ENCODE results near the gene ADGRG2. TPM values are rescaled to one million over a fixed set of nuclear protein-coding genes. Genes with fewer than 3 reads are reported as not detected.

ADGRG2 gene
- total and polyA plus RNA-seq, 9 of the 15 experiments (the other 6 are each of a cell fraction or from before 2014, with no cell fraction given): 0.03 TPM; not detected in 8

- no peaks in the 10 kb centered on the region for H3K9me3 ChIP-seq (replicated peaks; ENCODE audit: control insufficient read depth, insufficient read depth, low read depth, low read length)
- FAIRE-seq: no peak
- POLR2A ChIA-PET: no interaction called here
- WGBS (ENCODE audit: insufficient coverage, low coverage, missing lambda C conversion rate): 0% methylated on average over 5 of the region's 5 CpGs
- peaks cover 0 to 6% of the 10 kb centered on the region in 2 experiments; a peak in 2 of 5 replicates for H3K27me3 ChIP-seq (ENCODE audit: control insufficient read depth in 2 of 2, insufficient read depth in 2 of 2, low read length in 2 of 2)
- H3K4me2 ChIP-seq (ENCODE audit: insufficient read depth, low read length): no peak overlapping the region
- no peak overlapping the region for H2AFZ ChIP-seq (ENCODE audit: low read depth, low read length)
- ATAC-seq: no peak
- no peak for TF ChIP-seq ZNF785 (CRISPR knock-in tag; IDR thresholded peaks at IDR 0.05)
- TF ChIP-seq ZNF644 (tag; IDR thresholded peaks at IDR 0.05; ENCODE audit: low read depth): no peak
- no peak for TF ChIP-seq RBM15 (IDR thresholded peaks at IDR 0.05; ENCODE audit: insufficient read depth, low read length)
- no peak for TF ChIP-seq CREB5 (CRISPR knock-in tag; IDR thresholded peaks at IDR 0.05)
- TF ChIP-seq ERF (CRISPR knock-in tag; IDR thresholded peaks at IDR 0.05): no peak
- no peak for TF ChIP-seq ETV5 (CRISPR knock-in tag; IDR thresholded peaks at IDR 0.05; ENCODE audit: low read depth)
- no peak for TF ChIP-seq MBD1 (CRISPR knock-in tag; IDR thresholded peaks at IDR 0.05)
- TF ChIP-seq TCF15 (CRISPR knock-in tag; IDR thresholded peaks at IDR 0.05): no peak
- no peak for TF ChIP-seq MECOM (CRISPR knock-in tag; IDR thresholded peaks at IDR 0.05)
- TF ChIP-seq SLC30A9 (CRISPR knock-in tag; IDR thresholded peaks at IDR 0.05): no peak
- no peak for TF ChIP-seq ZBTB9 (CRISPR knock-in tag; IDR thresholded peaks at IDR 0.05)
- TF ChIP-seq ESRRA (IDR thresholded peaks at IDR 0.05; ENCODE audit: borderline replicate concordance, low read depth): no peak
- TF ChIP-seq TFAP4 (CRISPR knock-in tag; IDR thresholded peaks at IDR 0.05; ENCODE audit: borderline replicate concordance): no peak
- TF ChIP-seq TAL1 (IDR thresholded peaks at IDR 0.05): no peak
- no peak for TF ChIP-seq DIDO1 (tag; IDR thresholded peaks at IDR 0.05; ENCODE audit: low read depth)
- TF ChIP-seq PHB (CRISPR knock-in tag; IDR thresholded peaks at IDR 0.05): no peak
- no peak for TF ChIP-seq U2AF2 (optimal IDR thresholded peaks at IDR 0.05; ENCODE audit: low read depth, low read length)
- TF ChIP-seq HDAC1 (IDR thresholded peaks at IDR 0.05): no peak
- TF ChIP-seq NCOA6 (IDR thresholded peaks at IDR 0.05): no peak
- CTCF ChIA-PET (ENCODE audit: low intra/inter-chr PET ratio): no interaction called here
- H3K4me1 ChIP-seq (replicated peaks in 1 of 2; ENCODE audit: control insufficient read depth in 2 of 2, insufficient read depth in 2 of 2, low read length in 2 of 2): no peaks in the 10 kb centered on the region
- in situ Hi-C loops (cut with MboI) (no loop called here), intact Hi-C loops (cut with micrococcal nuclease) (no loop called here)
- H3K9me1 ChIP-seq (ENCODE audit: control insufficient read depth, insufficient read depth, low read length): no peaks in the 10 kb centered on the region
- no peak for DNase-seq (ENCODE audit: extremely low read depth in 1 of 4, low spot score in 3 of 4)
- H3K27ac ChIP-seq (ENCODE audit: extremely low read depth, low read depth, low read length): no peak overlapping the region
- no peaks in the 10 kb centered on the region for H4K20me1 ChIP-seq (replicated peaks; ENCODE audit: control insufficient read depth, insufficient read depth, low read length)
- no peaks in the 10 kb centered on the region for H3K79me2 ChIP-seq (ENCODE audit: control insufficient read depth, insufficient read depth, low read length)
- BruUV-seq (replicated peaks): no TSS peak
- no peaks in the 10 kb centered on the region for H3K36me3 ChIP-seq (ENCODE audit: control insufficient read depth, insufficient read depth, low read length)
- H3K4me3 ChIP-seq: no peak overlapping the region
- no peak overlapping the region for H3K9ac ChIP-seq (ENCODE audit: insufficient read depth in 1 of 2, low read depth in 2 of 2, low read length in 2 of 2)
These were observed 46.3 kb upstream of the ADGRG2 start for GRCh38 chrX:19168609-19169008.

All from K562 (cell line).